SK-N-SH treated with all-trans-retinoic acid at 6 μM for 48 hours (cell line): Measurements from ENCODE around the gene KRT15.

Experiments
- ARNTL ChIP-seq: fragments of 450-650 bp; formaldehyde crosslinking; IDR thresholded peaks from 2 replicates; pipeline ENCODE4 v1.5.0; 2020; ENCODE audit warnings: low read depth, mild to moderate bottlenecking, moderate library complexity, borderline replicate concordance
- CSDC2 ChIP-seq: fragments of 250-450 bp; sonication (Bioruptor Pico); IDR thresholded peaks from 2 replicates; pipeline ENCODE4 v1.5.0; 2020; ENCODE audit warnings: mild to moderate bottlenecking, moderate library complexity
- PPARA ChIP-seq: fragments of 250-450 bp; sonication (Bioruptor Pico); IDR thresholded peaks from 2 replicates; pipeline ENCODE4 v1.5.0; 2020; ENCODE audit warnings: mild to moderate bottlenecking, borderline replicate concordance
- SNAI2 ChIP-seq: fragments of 250-450 bp; sonication (Bioruptor Pico); IDR thresholded peaks from 2 replicates; pipeline ENCODE4 v1.5.0; 2020; ENCODE audit warnings: mild to moderate bottlenecking, moderate library complexity
- TCF4 ChIP-seq: fragments of 250-450 bp; sonication (Bioruptor Pico); IDR thresholded peaks from 2 replicates; pipeline ENCODE4 v1.8.0; 2021; ENCODE audit warnings: mild to moderate bottlenecking, moderate library complexity, borderline replicate concordance
- ZC3H10 ChIP-seq: fragments of 250-450 bp; sonication (Bioruptor Pico); IDR thresholded peaks from 2 replicates; pipeline ENCODE4 v1.5.1; 2021; ENCODE audit warnings: mild to moderate bottlenecking, moderate library complexity
- ZFP3 ChIP-seq: fragments of 250-450 bp; sonication (Bioruptor Pico); IDR thresholded peaks from 2 replicates; pipeline ENCODE4 v1.5.0; 2020; ENCODE audit warnings: mild to moderate bottlenecking, moderate library complexity
- ZFP30 ChIP-seq: fragments of 450-650 bp; formaldehyde crosslinking; IDR thresholded peaks from 2 replicates; pipeline ENCODE4 v1.5.0; 2022; ENCODE audit warnings: mild to moderate bottlenecking, moderate library complexity
- TF ChIP-seq, protein P1 (sequence below): fragments of 250-450 bp; sonication (Bioruptor Pico); IDR thresholded peaks from 2 replicates; pipeline ENCODE4 v1.8.0; 2020; ENCODE audit warnings: mild to moderate bottlenecking, moderate library complexity, borderline replicate concordance
- TF ChIP-seq, protein P2 (sequence below): fragments of 250-450 bp; sonication (Bioruptor Pico); IDR thresholded peaks from 2 replicates; pipeline ENCODE4 v1.5.0; 2020; ENCODE audit warnings: mild to moderate bottlenecking, moderate library complexity

DNA sequence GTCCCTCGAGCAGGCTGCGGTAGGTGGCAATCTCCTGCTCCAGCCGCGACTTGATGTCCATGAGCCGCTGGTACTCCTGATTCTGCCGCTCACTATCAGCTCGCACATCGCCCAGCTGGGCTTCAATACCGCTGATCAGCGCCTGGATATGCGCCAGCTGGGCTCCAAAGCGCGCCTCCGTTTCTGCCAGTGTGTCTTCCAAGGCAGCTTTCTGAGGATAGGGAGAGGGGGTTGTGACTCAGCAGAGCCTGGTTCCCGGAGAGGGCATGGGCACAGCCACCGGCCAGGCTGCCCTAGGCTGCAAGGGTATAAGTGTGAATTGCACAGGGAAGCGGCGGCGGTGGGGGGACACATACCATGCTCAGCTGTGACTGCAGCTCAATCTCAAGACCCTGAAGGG lies 5.1 kb upstream of the KRT15 start:
- TF ChIP-seq PPARA (no peak), ZC3H10 (CRISPR knock-in tag) (no peak), ZFP3 (CRISPR knock-in tag) (no peak), ZFP30 (CRISPR knock-in tag) (no peak), CSDC2 (no peak), TCF4 (CRISPR knock-in tag) (no peak; the same call in 1 of the 2 replicates), SNAI2 (CRISPR knock-in tag) (no peak), ARNTL (CRISPR knock-in tag) (no peak)
- TF ChIP-seq, protein P1, sequence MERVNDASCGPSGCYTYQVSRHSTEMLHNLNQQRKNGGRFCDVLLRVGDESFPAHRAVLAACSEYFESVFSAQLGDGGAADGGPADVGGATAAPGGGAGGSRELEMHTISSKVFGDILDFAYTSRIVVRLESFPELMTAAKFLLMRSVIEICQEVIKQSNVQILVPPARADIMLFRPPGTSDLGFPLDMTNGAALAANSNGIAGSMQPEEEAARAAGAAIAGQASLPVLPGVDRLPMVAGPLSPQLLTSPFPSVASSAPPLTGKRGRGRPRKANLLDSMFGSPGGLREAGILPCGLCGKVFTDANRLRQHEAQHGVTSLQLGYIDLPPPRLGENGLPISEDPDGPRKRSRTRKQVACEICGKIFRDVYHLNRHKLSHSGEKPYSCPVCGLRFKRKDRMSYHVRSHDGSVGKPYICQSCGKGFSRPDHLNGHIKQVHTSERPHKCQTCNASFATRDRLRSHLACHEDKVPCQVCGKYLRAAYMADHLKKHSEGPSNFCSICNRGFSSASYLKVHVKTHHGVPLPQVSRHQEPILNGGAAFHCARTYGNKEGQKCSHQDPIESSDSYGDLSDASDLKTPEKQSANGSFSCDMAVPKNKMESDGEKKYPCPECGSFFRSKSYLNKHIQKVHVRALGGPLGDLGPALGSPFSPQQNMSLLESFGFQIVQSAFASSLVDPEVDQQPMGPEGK (CRISPR knock-in tag), result no peak
- TF ChIP-seq, protein P2, sequence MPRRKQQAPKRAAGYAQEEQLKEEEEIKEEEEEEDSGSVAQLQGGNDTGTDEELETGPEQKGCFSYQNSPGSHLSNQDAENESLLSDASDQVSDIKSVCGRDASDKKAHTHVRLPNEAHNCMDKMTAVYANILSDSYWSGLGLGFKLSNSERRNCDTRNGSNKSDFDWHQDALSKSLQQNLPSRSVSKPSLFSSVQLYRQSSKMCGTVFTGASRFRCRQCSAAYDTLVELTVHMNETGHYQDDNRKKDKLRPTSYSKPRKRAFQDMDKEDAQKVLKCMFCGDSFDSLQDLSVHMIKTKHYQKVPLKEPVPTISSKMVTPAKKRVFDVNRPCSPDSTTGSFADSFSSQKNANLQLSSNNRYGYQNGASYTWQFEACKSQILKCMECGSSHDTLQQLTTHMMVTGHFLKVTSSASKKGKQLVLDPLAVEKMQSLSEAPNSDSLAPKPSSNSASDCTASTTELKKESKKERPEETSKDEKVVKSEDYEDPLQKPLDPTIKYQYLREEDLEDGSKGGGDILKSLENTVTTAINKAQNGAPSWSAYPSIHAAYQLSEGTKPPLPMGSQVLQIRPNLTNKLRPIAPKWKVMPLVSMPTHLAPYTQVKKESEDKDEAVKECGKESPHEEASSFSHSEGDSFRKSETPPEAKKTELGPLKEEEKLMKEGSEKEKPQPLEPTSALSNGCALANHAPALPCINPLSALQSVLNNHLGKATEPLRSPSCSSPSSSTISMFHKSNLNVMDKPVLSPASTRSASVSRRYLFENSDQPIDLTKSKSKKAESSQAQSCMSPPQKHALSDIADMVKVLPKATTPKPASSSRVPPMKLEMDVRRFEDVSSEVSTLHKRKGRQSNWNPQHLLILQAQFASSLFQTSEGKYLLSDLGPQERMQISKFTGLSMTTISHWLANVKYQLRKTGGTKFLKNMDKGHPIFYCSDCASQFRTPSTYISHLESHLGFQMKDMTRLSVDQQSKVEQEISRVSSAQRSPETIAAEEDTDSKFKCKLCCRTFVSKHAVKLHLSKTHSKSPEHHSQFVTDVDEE (CRISPR knock-in tag), result no peak
